COR-L47 (cell line): ENCODE data around the gene C3orf20.
"Not testable (repeated sequence)": the region's sequence is repeated elsewhere in the genome, so short reads cannot be mapped to it uniquely, and the experiment has no call there.

Experiments
- DNase-seq: peaks from one replicate; lab custom pipeline; 2025; lab: John Stamatoyannopoulos, UW

The C3orf20 gene

DNA sequence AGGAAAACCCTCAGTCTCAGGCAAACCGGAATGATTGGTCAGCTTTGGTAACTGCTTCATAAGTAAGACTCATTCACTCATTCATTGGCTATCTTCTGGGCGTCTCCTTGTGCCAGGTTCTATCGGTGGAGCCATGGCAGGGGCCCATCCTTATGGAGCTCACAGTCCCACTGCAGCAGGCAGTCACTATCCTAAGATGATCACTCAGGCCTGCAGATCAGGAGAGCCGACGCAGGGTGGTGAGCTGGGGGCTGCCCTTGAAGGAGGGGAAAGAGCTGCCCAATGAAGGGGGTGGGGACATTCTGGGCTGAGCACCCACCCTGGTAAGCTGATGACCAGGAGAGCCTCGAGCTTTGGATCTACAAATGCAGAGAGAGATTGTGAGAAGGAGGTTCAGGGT is 123.3 kb downstream of the C3orf20 start:
- DNase-seq, result no peak

DNA sequence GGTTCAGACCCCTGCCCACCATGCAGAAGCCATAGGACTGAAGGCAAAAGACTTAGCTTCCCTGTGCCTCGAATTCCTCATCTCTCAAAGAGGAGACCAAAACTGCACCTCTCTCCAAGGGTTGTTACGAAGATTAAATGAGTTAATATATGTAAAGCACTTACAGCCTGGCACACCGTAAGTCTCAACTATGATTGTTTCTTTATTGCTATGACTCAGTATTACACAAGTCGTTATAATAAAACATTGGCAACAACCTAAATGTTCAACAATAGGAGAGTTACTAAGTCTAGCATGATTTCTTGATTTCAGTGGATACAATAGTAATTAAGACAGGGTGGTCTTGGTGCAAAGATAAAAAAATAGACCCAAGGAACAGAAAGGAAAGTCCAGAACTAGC is 124.2 kb downstream of the C3orf20 start:
- DNase-seq, result no peak

DNA sequence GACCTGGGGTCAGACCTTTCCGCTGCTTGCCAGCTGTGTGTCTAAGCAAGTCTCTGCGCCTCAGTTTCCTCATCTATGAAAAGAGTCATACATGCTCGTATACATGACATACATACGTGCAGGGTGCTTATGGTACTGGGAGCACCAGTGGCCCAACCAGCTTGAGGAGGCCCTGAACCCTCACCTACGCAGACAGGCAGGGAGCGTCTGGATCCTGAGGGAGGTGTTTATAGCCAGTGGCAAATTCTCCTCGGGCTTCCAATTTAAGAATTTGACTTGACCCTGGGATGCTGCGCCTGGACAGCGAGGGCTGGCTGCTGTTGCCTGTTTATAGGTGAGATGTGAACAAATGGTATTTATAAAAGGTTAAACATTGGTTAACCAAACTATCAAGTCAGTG is 126.1 kb downstream of the C3orf20 start:
- no peak for DNase-seq

DNA sequence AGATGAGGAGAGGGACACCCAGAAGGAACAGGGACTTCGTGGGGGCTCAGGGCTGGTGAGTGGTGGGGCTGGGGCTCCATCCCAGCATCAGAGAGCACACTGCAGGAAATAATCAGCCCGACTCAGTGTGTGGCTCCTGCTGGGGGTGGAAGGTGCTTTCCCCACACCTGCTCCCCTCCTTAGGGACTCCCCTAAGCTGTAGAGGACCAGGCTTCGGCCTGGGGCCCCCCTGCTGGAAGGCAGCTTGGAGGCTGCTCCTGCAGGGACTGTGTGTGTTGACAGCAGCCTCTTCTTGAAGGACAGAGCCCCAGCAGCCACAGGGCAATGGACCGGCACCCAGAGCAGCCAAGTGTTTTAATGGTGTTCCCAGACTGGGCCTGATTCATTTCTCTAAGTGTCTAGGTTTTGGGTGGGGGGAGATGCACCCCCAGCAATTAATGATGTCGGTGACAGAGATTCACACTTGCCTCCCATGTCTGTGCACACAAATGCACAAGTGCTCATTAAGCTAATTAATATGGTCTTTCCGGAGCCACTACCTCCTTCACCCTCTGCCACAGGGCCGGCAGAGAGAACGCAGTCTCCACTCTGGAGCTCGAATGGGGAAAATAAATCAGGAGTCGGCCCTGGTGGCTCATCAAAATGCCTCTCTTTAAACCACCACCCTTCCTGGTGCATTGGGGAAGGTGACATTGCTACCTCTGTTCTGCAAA is 126.9 kb downstream of the C3orf20 start:
- no peak for DNase-seq

DNA sequence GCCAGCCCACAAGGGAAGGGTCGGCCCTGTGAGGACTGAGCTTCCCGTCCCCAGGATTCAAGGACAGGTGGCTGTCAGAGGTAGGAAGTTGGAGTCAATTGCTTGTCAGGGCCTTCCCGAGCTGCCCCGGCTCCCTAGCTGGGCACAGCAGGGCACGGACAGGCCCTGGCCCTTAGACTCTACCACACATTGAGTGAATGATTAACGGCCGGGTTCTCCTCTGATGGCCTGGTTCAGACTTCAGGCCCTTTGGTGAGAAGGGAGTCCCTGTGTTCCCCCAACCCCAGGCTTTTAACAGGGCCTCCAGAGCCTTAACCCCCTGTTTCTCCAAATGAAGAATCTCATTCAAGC is 127.4 kb downstream of the C3orf20 start:
- DNase-seq, result no peak

DNA sequence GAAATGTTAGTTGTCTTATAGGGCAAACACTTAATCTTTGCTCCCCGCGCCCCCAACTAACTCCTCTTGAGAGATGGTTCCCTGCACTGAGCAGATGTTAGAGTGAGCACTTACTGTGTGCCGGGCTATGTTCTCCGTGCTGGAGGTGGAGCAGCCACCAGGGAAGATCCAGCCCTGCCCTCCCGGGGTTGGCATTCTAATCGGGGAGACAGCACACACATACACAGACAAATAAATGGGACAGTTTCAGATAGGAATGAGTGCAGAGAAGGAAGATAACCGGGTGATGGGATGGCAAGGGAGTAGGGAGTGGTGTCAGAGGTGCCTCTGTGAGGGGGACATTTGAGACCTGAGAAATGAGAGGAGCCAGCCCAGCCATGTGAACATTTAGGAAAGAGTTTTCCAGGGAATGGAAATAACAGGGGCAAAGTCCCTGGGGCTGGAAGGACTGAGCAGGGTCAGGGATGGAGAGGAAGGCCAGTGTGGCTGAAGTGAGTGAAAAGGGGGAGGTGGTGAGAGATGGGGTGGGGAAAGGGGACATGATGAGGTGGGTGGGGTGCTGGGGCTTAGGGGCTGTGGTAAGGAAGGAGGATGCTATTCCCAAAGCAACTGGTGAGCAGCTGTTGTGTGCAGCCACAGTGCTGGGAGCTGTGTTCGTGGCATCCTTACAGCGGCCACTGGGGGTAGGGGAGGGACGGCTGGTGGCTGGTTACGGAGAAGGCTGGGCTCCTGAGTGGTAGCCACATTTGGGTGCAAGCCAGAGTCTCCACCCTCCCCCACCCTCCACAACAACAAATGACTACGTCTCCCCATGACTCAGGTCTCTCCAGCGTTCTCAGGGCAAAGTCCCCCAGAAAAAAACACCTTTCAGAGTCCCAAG is 128.4 kb downstream of the C3orf20 start:
- DNase-seq, result no peak

DNA sequence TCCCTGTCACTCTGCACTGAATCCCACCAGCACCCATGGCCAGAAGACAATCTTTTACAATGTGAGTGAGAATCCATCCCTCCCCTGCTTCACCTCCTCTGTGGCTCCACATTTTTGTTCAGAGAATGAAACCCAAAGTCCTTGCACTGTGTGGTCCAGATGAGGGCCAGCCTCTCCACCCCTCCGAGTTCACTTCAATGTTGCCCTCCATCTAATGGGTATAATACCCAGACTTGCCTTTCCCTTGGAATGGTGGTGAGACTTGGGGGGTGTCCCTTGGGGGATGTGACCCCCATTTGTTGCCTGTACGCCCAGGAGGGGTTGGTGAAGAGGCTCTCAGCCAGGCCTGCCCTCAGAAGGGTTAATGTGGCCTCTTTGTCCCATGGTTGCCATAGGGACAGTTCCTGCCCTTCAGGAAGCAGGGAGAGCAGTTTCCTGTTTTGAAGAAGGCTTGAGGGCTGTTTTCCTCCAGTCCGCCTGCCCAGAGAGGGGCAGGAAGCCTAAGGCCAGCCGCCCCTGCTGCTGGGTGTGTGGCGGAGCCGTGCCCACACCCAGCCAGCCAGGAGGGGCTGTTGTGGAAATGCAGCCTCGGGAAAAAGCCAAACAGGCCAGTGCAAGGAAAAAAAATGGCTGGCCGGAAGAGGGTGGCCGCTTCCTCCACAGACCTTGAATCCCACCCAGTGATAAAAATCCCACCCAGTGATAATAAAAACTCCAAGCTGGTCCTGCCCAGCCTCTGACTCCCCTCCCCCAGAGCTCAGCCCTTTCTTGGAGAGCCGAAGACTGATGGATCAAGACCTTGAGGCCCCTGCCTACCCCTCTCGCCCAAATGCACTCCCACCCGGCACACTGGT is 129.3 kb downstream of the C3orf20 start:
- no peak for DNase-seq

DNA sequence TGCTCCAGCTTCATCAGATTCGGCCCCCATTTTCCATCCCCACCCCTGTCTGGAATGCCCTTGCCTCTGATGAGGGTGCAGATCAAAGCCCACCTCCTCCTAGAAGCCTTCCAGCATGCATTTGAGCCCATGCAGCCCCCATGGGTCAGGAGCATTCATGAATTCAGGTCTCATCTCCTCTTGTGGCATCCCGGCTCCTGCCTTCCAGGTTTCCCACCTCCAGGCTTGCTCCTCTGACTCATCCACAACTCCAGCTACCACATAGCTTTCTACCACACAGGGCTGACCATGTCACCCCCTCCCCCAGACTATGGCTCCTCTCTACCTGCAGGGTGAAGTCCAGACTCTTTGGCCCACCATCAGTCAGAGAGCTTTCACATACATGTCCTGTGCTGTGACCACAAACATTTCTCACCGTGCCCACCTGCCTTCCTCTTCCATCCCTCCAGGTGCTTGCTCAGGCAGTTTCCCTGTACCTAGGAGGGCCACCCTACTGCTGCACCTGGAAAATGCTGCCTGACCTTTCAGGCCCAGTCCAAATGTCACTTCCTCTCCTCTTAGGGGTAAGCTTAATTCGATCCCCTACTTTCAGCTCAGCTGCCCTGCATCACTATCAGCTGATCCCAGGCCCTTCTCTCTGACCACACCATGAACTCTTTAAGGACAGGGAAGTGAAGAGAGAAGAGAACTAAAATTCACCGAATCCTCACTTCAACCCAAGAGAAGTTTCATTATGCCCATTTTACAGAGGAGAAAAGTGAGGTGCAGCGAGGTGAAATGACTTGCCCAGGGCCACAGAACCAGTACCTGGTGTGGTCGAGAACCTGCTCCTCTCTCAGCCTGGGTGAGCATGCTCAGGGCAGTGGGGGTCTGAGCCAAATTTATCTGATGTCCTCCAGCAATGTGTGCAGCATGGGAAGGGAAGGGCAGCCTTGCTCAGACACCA is 130.2 kb downstream of the C3orf20 start:
- no peak for DNase-seq

DNA sequence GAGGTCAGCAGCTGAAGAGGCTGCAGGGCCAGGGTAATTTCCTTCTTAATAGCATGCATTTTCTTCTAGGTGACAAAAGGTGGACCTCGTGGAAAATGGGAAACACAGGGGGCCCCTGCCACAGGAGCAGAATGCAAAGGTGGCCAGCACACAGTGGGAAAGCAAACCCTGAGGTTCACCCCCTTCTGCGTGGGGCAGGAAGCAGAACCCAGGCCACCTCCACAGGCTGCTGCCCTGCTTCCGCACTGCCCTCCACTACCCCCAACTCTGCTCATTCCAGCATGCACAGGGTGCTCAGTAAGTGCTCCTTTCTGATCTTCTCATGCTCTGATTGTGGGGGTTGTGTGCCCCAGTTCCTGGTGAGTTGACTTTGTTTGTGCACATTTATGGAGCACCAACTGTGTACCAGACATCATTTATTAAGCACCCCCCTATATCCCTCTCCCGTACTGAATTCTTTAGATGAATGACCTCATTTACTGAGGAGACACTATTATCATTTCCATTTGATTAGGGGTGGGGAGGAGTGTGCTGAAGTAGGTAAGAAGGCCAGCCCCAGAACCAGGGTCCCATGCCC is 131.1 kb downstream of the C3orf20 start:
- no peak for DNase-seq

DNA sequence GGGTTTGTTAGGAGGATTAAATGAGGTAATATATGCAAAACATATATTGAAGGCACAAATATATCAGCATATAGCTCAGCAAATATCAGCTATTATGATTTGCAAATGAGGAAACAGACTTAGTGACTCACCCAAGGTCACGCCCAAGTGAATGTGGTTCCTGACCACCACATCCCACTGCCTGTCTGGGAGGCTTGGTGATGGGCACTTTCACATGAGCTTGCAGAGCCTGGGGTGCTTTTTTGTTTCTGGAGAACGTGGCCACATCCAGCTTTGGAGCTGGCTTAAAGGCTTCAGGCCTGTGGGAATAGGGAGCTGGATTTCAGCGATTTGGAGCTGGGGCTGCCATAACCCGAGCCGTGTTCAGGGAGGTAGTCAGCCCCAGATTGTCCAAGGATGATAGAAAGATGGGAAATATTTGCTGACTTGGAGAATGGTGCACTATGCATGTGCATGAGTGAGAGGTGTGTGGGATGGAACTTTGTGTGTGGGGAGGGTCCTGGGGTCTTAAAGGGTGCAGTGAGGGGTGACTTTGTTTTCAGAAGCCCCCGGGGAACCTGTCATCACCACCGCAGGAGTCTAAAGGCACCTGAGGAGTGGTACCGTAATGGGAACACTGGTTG is 131.8 kb downstream of the C3orf20 start:
- no peak for DNase-seq

DNA sequence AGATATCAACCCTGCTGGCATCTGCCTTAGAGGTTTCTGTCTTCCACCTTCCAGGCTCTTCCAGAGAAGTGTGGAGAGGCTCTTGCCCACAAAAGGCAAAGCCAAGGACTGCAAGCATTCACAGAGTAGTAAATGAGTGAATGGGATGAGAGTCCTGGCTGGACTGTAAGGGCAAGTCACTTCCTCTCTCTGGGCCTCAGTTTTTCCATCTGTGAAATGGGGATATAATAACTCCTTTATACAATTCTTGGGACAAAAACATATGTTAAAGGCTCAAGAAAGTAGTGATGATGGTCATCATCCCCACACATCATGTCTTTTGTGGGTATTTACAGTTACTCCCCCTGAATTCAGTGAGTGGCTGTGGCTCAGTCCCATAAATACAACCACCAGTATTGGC is 133.1 kb downstream of the C3orf20 start:
- no peak for DNase-seq

DNA sequence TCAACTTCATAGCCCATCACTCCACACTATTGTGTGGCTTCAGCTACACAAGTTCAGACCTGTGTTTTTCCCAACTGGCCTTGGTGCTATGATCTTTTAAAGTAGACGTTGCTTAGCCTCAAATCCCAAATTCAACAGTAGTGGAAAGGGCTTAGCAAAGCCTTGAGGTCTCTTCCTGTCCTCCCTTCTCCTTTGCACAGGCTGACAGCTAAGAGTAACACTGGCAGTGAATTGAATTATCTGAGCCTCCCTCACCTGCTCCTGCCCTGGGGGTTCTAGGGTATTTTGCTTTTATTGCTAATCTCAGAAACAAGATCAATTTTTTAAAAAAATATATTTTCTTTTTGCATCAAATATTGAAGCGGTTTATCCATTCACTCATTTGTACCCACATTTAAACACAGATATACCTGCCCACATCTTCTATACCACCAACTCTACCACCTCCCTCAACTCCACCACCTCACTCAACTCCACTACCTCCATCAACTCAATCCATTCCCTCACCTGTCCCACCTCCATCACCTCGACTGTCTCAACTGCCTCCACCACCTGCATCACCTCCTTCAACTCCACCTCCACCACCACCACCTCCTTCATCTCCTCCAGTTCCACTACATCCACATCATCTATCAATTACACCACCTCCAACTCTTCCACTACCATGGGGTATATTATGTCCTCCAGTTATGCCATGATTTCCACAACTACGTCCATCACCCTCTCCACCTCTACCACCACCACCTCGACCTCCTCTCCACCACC is 133.7 kb downstream of the C3orf20 start:
- no peak for DNase-seq

DNA sequence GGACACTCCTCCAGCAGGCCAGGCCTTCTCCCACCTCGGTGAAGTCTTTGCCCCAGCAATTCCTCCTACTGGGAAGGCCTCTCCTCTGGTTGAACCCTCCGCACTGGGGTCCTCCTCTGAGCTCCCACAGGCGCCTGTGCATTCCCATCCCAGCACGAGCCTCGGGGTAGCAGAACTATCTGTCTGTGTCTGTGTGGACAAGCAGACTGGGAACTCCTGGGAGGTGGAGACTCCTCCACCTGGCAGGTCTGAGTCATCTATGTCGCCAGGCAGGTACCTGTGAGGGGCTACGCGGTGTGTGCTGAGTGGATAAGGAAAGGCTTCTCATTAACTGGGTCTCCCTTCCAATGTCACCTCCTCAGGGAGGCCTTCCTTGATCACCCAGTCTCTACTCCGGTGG is 134.7 kb downstream of the C3orf20 start:
- not testable (repeated sequence) for DNase-seq

DNA sequence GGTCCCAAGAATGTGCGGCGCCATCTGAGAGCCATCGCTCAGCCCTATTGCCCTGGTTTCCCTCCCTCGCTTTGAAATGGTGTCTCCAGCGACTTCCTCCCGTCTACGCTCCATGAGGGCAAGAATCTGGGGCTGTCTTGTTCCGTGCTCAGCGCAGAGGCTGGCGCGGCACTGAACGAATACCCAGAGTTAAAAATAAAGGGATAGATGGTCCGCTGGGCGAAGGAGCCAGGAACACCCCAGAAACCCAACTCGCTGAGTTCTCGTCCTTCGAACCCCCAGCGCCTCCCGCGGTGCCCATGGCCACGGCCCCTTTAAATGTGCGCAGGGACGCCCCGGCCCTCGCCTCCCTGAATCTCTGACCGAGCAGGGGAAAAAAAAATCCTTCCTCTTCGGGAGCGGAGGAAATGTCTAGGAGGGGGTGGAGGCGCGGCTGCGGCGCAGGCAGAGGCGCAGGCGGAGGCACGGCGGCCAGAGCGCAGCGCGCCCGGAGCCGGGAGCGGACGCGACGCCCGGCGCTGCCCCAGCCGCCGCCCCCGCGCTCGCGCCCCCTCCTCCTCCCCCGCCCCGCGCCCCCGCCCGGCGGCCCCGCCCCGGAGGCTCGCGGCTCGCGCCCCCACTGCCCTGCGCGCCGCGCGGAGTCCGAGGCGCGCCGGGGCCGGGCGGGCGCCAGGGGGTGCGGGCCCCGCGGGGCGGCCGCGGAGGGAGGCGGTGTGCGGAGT is 135.3 kb downstream of the C3orf20 start:
- DNase-seq, result no peak

DNA sequence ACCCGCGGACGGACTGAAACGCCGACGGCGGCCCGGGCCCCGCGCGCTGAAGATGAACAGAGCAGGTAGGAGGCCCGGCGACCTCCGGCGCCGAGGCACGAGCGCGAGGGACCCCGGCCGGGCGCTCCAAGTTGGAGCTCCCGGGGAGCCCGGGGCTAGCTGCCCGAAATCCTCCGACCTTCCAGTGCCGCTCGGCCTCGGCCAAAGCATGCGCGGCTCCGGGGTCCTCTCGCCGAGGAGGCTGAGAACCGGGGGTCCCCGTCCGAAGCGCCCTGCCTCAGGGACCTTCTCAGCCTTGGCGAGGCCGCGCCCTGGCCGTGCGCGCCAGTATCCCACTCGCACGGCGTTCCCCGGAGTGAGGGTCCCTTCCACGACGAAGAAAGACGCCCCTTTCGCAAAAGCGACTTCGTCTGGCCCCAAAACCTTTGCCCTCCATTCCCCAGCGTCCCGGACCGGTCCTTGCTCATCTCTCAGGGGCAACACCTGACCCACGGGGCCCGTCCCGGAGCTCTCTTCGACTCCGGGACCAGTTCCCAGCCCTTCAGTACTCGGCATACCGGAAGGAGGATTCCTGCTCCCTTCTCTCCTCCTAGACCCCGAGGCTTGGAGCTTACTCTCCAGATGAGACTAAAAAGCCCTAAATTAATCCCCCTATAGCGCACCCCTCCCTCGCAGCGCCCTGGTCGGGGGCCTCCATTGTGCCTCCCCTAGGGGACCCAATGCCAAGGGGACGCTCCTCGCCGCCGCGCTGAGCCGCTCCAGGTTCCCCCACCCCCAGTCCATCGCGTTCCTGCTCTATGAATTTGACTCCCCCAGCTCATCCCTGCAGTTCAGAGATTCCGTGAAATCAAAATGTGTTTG is 136.1 kb downstream of the C3orf20 start:
- no peak for DNase-seq

DNA sequence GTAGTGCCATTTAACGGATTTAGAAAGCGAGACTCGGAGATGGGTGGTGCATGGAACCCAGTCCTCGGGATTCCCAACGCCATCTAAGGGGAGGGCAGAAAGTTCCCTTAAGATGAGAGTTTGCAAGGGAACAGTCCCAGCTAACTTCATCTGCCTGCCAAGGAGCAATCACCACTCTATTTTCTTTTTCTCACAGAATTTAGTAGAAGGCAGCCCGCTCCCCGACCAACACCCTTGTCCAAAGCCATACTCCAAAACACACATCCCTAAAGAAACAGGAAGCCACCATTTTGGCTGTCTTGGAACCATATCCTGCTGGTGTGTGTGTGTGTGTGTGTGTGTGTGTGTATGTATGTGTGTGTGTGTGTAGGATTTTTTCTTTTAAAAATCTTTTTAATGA is 136.7 kb downstream of the C3orf20 start:
- no peak for DNase-seq

DNA sequence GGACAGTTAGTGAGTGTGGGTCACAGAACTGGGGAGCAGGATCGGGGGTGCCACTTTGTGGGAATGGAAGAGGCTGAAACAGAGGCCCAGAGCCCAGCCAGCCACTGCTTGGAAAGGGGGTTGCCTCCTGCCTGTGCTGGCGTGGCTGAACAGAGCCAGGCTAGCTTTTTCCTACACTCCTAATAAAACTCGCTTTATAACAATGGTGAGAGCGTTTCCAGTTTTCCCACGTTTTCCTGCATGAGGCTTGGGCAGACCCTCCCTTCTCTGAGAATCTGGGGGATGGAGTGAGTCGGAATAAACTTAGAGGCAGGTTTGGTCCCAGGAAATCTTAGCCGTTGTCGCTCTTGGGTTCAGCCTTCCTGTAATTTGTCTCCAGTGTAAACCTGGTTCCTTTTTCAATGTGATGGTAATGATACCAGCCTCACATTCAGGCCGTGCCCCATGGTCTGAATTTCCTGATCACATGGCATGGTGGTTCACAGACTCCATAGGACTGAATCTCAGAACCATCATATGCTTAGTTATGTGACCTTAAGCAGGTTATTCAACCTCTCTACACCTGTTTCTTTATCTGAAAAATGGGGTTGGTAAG is 137.4 kb downstream of the C3orf20 start:
- DNase-seq, result no peak

DNA sequence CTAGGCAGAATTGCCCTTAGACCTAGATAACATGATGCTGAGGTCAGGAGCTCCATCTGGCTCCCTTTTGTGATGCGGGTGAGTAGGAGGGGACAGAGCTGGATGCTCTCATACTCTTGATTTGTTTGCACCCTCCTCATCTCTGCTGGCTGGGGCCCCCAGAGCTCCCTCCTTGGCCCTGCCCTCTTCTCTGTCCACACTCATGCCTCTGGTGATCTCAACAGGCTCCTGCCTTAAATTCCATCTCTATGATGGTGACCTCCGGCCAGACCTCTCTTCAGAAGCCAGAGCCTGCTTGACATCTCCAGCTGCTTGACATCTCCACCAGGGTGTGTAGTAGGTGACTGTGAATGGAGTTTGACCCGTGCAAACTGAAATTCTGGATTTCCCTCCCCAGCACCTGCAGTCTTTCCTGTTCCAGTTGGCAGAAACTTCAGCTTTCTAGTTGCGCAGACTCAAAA is 139.5 kb downstream of the C3orf20 start:
- no peak for DNase-seq
